ENCODE data around the gene XRCC3. TPM values are rescaled to one million over a fixed set of nuclear protein-coding genes. Genes with fewer than 3 reads are reported as not detected.

The XRCC3 gene
- total and polyA plus RNA-seq, 4 experiments from 2014 or later: 2.2 to 12.6 (median 6.7) TPM

DNA sequence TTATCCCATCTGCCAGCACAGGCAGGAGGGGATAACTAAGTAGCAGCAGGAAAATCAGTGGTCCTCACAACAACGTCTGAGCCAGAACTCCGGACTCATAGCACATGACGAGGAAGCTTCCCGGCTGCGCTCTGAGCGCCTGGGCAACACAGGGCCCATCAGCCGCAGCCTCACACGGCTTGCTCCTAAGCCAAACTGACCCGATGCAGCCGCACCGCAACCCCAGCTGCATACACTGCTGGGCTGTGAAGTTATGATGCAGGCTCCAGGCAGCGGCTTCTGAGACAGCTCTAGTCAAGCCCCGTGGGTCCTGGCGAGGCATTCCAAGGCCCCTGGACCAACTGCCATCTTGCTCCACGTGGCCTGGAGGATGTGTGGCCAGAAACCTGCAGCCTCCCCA lies 28.4 kb upstream of the XRCC3 start:
- Mint-ChIP-seq H3K27me3 (no peaks in the 10 kb centered on the region), H3K36me3 (peaks cover 6 to 57% of the 10 kb centered on the region in 2 donors), H3K9me3 (peaks cover 0 to 1% (median 0%) of the 10 kb centered on the region in 8 donors), H3K4me3 (no peak overlapping the region), H3K27ac (peak overlapping the region in 2 of 7 donors; percentile 4 to 54), H3K4me1 (peaks cover 6 to 11% (median 9%) of the 10 kb centered on the region in 4 donors)
- Histone ChIP-seq H3K4me1 (ENCODE audit: insufficient read depth, low read length) (peaks cover 10% of the 10 kb centered on the region), H3K36me3 (ENCODE audit: insufficient read depth, low read length) (peaks cover under 1% of the 10 kb centered on the region), H3K27ac (ENCODE audit: low read depth, low read length) (no peak overlapping the region), H3K9me3 (ENCODE audit: control insufficient read depth in 1 of 2, low read length in 2 of 2) (no peaks in the 10 kb centered on the region), H3K4me3 (ENCODE audit: low read length in 2 of 2) (no peak overlapping the region), H3K27me3 (ENCODE audit: insufficient read depth, low read length) (no peaks in the 10 kb centered on the region)
- DNase-seq: no peak
- intact Hi-C loops (cut with micrococcal nuclease): no loop called here
- ChIA-PET CTCF (ENCODE audit: partially characterized antibody) (no interaction called here), POLR2A (ENCODE audit: partially characterized antibody) (no interaction called here)

DNA sequence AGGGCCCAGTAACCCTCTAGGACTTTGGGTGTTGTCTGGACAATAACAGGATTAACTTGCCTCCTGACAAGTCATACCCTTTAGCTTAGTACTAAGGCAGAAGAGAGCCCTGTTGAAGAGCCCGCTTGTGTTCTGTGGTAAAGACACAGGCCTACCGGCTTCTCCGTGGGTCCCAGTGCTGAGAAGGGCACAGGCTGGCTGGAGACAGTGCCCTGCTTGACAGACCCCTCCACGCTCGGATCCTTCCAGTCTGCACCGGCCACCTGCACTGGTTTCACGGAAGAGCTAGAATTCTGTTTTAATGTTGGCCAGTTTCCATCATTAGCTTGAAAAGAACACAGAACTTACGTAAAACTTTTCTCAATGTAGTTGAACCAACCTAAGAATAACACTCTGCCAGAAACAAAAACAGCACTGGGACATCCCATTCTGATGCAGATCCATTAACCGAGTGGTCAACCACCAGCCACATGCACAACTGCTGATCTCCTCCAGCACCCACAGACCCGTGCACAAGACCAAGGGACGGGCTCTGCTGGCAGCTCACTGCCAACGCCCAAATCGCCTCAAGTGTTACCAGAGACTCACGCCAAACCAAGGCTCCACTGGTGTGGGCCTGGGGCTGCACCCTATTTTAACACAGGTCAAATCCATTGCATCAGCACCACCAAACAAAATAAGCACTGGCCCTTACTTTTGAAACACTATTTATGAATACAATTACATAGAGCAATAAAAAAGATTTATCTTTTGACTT lies 27.4 kb upstream of the XRCC3 start:
- H3K9me3 ChIP-seq (ENCODE audit: control insufficient read depth in 1 of 2, low read length in 2 of 2): no peaks in the 10 kb centered on the region
- intact Hi-C loops (cut with micrococcal nuclease): no loop called here
- POLR2A ChIA-PET (ENCODE audit: partially characterized antibody): no interaction called here
- Mint-ChIP-seq H3K27ac (no peak overlapping the region), H3K4me1 (peaks cover 0 to under 1% (median 0%) of the 10 kb centered on the region in 4 donors), H3K36me3 (peaks cover 15 to 67% of the 10 kb centered on the region in 2 donors), H3K4me3 (no peak overlapping the region), H3K27me3 (no peaks in the 10 kb centered on the region), H3K9me3 (no peaks in the 10 kb centered on the region)
- no peak overlapping the region for H3K4me3 ChIP-seq (ENCODE audit: low read length in 2 of 2)
- H3K36me3 ChIP-seq (ENCODE audit: insufficient read depth, low read length): peaks cover 6% of the 10 kb centered on the region
- CTCF ChIA-PET (ENCODE audit: partially characterized antibody): no interaction called here
- H3K4me1 ChIP-seq (ENCODE audit: insufficient read depth, low read length): no peaks in the 10 kb centered on the region
- DNase-seq: no peak
- no peaks in the 10 kb centered on the region for H3K27me3 ChIP-seq (ENCODE audit: insufficient read depth, low read length)
- H3K27ac ChIP-seq (ENCODE audit: low read depth, low read length): no peak overlapping the region

DNA sequence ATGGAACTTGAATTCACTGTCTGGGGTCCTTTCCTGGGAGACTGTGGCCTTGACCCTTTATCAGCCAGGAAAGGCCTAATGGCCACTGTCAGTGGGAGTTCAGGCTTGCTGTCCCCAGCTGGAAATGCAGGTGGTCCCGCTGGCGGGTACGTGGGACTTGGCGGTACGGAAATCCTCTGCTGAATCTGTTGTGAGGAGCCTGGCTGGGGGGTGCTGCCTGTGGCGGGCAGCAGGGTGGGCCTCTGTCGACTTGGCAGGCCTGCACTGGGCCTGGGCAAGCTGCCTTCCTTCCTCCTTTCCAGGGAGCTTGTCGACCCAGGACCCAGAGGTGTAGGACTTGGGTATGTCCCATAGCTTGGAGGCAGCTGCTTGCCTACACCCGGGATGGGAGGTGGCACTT lies 26.6 kb upstream of the XRCC3 start:
- H3K4me3 Mint-ChIP-seq: no peak overlapping the region
- Histone ChIP-seq H3K27me3 (ENCODE audit: insufficient read depth, low read length) (no peaks in the 10 kb centered on the region), H3K9me3 (ENCODE audit: control insufficient read depth in 1 of 2, low read length in 2 of 2) (no peaks in the 10 kb centered on the region), H3K4me1 (ENCODE audit: insufficient read depth, low read length) (no peaks in the 10 kb centered on the region), H3K36me3 (ENCODE audit: insufficient read depth, low read length) (peaks cover 6% of the 10 kb centered on the region), H3K4me3 (ENCODE audit: low read length in 2 of 2) (no peak overlapping the region), H3K27ac (ENCODE audit: low read depth, low read length) (no peak overlapping the region)
- ChIA-PET POLR2A (ENCODE audit: partially characterized antibody) (no interaction called here), CTCF (ENCODE audit: partially characterized antibody) (no interaction called here)
- H3K4me1 Mint-ChIP-seq: no peaks in the 10 kb centered on the region
- no peak for DNase-seq
- H3K27me3 Mint-ChIP-seq: no peaks in the 10 kb centered on the region
- H3K9me3 Mint-ChIP-seq: no peaks in the 10 kb centered on the region
- intact Hi-C loops (cut with micrococcal nuclease): no loop called here
- H3K27ac Mint-ChIP-seq: no peak overlapping the region
- peaks cover 16 to 71% of the 10 kb centered on the region in 2 donors for H3K36me3 Mint-ChIP-seq

DNA sequence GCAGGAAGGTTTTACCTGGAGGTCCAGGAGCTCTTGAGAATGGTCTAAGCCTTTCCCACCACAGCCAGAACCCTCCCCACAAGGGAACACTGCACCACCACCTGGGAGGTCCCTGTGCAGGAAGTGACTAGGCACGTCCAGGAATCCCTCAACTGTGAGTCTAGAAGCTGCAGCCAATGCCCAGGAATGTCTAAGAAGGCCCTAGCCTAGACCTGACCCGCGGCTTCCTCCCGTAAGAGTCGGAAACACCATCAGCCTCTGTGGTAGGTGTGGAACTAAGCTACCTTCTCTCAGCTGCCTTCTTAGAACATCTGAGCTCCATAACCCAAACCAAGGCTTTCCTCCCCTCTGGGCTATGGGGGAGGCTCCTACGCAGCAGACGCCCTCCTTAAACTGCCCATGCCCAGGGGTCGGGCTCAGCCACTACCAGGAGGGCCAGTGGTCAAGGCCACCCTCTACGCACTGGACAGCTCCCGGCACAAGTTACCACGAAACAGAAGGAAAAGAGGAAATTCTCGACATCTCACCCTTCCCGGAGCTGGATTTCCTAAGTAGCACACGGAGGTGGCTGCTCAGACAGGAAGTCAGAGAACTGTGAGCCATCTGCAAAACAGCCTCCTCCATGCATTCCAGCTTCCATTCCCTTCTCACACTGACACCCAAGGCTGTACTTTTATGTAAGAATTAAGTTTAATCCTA lies 25.9 kb upstream of the XRCC3 start:
- peaks cover 16 to 70% of the 10 kb centered on the region in 2 donors for H3K36me3 Mint-ChIP-seq
- no peaks in the 10 kb centered on the region for H3K4me1 Mint-ChIP-seq
- H3K27me3 ChIP-seq (ENCODE audit: insufficient read depth, low read length): no peaks in the 10 kb centered on the region
- no peaks in the 10 kb centered on the region for H3K9me3 ChIP-seq (ENCODE audit: control insufficient read depth in 1 of 2, low read length in 2 of 2)
- ChIA-PET POLR2A (ENCODE audit: partially characterized antibody) (no interaction called here), CTCF (ENCODE audit: partially characterized antibody) (interaction anchor here (0.5 kb wide), 1 partner anchor 19 kb away, joined by 3 read pairs; no protein-coding TSS in a partner anchor)
- H3K27ac ChIP-seq (ENCODE audit: low read depth, low read length): no peak overlapping the region
- DNase-seq: no peak
- no peak overlapping the region for H3K4me3 ChIP-seq (ENCODE audit: low read length in 2 of 2)
- intact Hi-C loops (cut with micrococcal nuclease): no loop called here
- no peaks in the 10 kb centered on the region for H3K4me1 ChIP-seq (ENCODE audit: insufficient read depth, low read length)
- no peaks in the 10 kb centered on the region for H3K27me3 Mint-ChIP-seq
- no peak overlapping the region for H3K4me3 Mint-ChIP-seq
- H3K9me3 Mint-ChIP-seq: no peaks in the 10 kb centered on the region
- H3K27ac Mint-ChIP-seq: peak overlapping the region in 1 of 7 donors; percentile 10
- H3K36me3 ChIP-seq (ENCODE audit: insufficient read depth, low read length): peaks cover 6% of the 10 kb centered on the region

DNA sequence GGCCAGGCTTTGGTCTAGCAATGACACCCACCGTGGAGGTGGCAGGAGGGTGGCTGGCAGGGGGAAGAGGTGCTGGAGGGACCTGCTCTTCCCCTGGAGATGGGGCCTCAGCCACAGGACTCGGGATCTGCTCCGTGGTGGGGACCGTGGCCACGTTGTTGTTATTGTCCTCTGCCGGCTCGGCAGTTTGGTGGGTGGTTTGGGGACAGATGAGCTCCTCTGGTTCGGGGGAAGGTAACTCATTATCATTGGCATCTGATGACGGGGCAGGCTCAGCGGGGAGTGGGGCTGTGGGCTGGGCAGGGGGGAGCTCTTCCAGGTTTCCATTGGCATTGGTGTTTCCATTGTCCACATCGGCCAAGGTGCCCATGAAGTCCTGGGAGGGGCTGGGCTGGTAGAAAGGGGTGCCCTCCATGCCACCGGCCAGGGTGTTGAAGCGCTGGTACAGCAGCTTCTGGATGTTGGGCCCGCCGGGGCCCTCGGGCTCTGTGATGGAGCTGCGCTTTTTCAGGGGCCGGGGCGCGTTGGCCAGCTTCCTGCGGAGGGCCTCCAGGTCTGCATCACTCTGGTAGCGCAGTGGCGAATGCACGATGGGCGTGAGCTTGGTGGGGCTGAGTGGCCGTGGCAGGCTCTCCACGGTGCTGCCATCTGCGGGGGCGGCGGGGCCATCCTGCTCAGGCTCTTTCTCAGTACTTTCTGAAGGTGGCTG lies 24.7 kb upstream of the XRCC3 start:
- intact Hi-C loops (cut with micrococcal nuclease): no loop called here
- no peak overlapping the region for H3K27ac ChIP-seq (ENCODE audit: low read depth, low read length)
- peaks cover 6% of the 10 kb centered on the region for H3K36me3 ChIP-seq (ENCODE audit: insufficient read depth, low read length)
- H3K9me3 Mint-ChIP-seq: no peaks in the 10 kb centered on the region
- no peaks in the 10 kb centered on the region for H3K9me3 ChIP-seq (ENCODE audit: control insufficient read depth in 1 of 2, low read length in 2 of 2)
- no peaks in the 10 kb centered on the region for H3K4me1 Mint-ChIP-seq
- ChIA-PET POLR2A (ENCODE audit: partially characterized antibody) (interaction anchor here (0.8 kb wide), 1 partner anchor 210 kb away, joined by 3 read pairs; no protein-coding TSS in a partner anchor), CTCF (ENCODE audit: partially characterized antibody) (interaction anchor here (0.6 kb wide), 1 partner anchor 18 kb away, joined by 4 read pairs; no protein-coding TSS in a partner anchor)
- H3K36me3 Mint-ChIP-seq: peaks cover 16 to 61% of the 10 kb centered on the region in 2 donors
- no peaks in the 10 kb centered on the region for H3K27me3 Mint-ChIP-seq
- no peak overlapping the region for H3K4me3 ChIP-seq (ENCODE audit: low read length in 2 of 2)
- H3K27me3 ChIP-seq (ENCODE audit: insufficient read depth, low read length): no peaks in the 10 kb centered on the region
- no peak for DNase-seq
- H3K4me3 Mint-ChIP-seq: no peak overlapping the region
- no peak overlapping the region for H3K27ac Mint-ChIP-seq
- H3K4me1 ChIP-seq (ENCODE audit: insufficient read depth, low read length): no peaks in the 10 kb centered on the region

DNA sequence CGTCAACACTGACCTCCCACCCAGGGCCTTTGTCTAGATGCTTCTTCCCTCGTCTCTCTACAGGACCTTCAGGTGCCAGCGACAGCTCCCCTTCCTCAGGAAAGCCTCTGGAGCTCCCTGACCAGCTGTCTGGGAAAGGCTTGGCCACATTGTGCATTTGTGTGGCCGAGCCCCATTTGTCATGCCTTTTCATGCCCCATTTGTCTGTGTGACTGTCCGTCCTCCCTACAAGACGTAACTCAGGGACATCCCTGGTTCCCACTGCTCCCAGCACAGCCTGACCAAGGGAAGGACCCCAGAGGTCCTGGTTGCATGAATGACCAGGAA lies 24.2 kb upstream of the XRCC3 start:
- CTCF ChIA-PET (ENCODE audit: partially characterized antibody): interaction anchor here (0.6 kb wide), 1 partner anchor 17 kb away, joined by 4 read pairs; no protein-coding TSS in a partner anchor
- H3K36me3 Mint-ChIP-seq: peaks cover 16 to 60% of the 10 kb centered on the region in 2 donors
- H3K27ac ChIP-seq (ENCODE audit: low read depth, low read length): no peak overlapping the region
- H3K27me3 ChIP-seq (ENCODE audit: insufficient read depth, low read length): no peaks in the 10 kb centered on the region
- intact Hi-C loops (cut with micrococcal nuclease): no loop called here
- peak overlapping the region in 1 of 7 donors; percentile 66 for H3K27ac Mint-ChIP-seq
- no peaks in the 10 kb centered on the region for H3K27me3 Mint-ChIP-seq
- POLR2A ChIA-PET (ENCODE audit: partially characterized antibody): interaction anchor here (0.8 kb wide), 1 partner anchor 209 kb away, joined by 3 read pairs; no protein-coding TSS in a partner anchor
- no peak overlapping the region for H3K4me3 ChIP-seq (ENCODE audit: low read length in 2 of 2)
- H3K4me1 ChIP-seq (ENCODE audit: insufficient read depth, low read length): no peaks in the 10 kb centered on the region
- H3K4me1 Mint-ChIP-seq: no peaks in the 10 kb centered on the region
- no peaks in the 10 kb centered on the region for H3K9me3 Mint-ChIP-seq
- H3K4me3 Mint-ChIP-seq: peak overlapping the region in 1 of 8 donors; percentile 42
- no peaks in the 10 kb centered on the region for H3K9me3 ChIP-seq (ENCODE audit: control insufficient read depth in 1 of 2, low read length in 2 of 2)
- no peak for DNase-seq
- H3K36me3 ChIP-seq (ENCODE audit: insufficient read depth, low read length): peaks cover 6% of the 10 kb centered on the region
